Osteocyte (in vitro differentiated cells): ENCODE results near the gene CLMP. TPM values are rescaled to one million over a fixed set of nuclear protein-coding genes. Genes with fewer than 3 reads are reported as not detected.

Experiments
- DNase-seq: peaks from one replicate; pipeline ENCODE4 v3.0.0; 2021; ENCODE audit warnings: mixed read lengths; ENCODE audit not compliant: unreplicated experiment; ENCODE audit errors: extremely low spot score
- H3K27ac Mint-ChIP-seq: one replicate; pipeline ENCODE4 v1.8.0; 2021; ENCODE audit warnings: mild to moderate bottlenecking, mixed read lengths; ENCODE audit not compliant: unreplicated experiment
- H3K27me3 Mint-ChIP-seq: one replicate; pipeline ENCODE4 v1.8.0; 2021; ENCODE audit warnings: mixed read lengths; ENCODE audit not compliant: unreplicated experiment
- H3K36me3 Mint-ChIP-seq: one replicate; pipeline ENCODE4 v1.8.0; 2021; ENCODE audit warnings: mixed read lengths; ENCODE audit not compliant: unreplicated experiment
- H3K4me1 Mint-ChIP-seq: one replicate; pipeline ENCODE4 v1.8.0; 2021; ENCODE audit warnings: mixed read lengths; ENCODE audit not compliant: unreplicated experiment
- H3K4me3 Mint-ChIP-seq: one replicate; pipeline ENCODE4 v1.8.0; 2021; ENCODE audit warnings: mild to moderate bottlenecking, moderate library complexity, mixed read lengths; ENCODE audit not compliant: unreplicated experiment
- H3K9me3 Mint-ChIP-seq: one replicate; pipeline ENCODE4 v1.8.0; 2021; ENCODE audit warnings: mixed read lengths; ENCODE audit not compliant: unreplicated experiment
- CTCF ChIP-seq: fragments of 200-600 bp; sonication (generic); IDR thresholded peaks from 2 replicates; pipeline ENCODE4 v1.5.0; 2021; ENCODE audit warnings: antibody characterized with exemption, mild to moderate bottlenecking, moderate library complexity
- total RNA-seq: library from RNA; stranded (reverse); gene quantifications from 2 replicates; pipeline ENCODE4 v1.2.1, GENCODE V29; 2021

CLMP gene
- total RNA-seq, 1 donor from 2014 or later, result 24.8 TPM

DNA sequence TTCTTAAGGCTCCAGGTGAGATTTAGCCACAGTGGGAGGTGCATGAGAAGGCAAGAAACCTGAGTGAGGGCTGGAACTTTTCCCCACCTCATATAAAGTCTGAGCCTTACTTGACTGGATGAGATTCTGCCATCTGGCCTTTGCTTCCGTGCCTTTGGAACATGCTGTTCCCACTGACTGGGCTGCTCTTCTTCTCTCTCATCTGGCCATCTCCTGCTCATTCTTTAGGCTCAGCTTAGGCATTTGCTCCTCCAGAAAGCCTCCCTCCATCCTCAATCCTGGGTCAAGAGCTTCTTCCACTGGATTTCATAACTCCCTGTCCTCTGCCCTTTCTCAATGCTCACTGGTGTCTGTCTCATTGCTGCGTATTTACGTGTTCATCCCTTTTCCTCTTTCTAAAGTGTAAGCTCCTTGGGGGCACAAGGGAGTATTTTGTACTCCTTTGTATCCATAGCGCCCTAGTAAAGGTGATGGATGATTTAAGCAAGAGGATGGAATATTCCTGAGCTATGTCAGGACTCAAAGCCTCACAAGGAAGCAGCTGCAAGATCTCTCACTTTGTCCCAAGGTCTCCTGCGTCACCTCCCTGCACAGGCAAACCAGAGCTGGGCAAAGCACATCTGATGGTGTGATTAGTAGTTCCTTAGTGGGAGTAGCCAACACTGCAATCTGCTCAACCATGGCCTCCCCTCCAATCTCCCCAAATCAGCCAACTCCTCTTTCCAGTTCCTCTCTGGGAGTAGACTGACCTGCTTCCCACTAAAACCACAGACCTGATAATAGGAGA is 148.4 kb downstream of the CLMP start:
- Mint-ChIP-seq H3K4me1 (no peaks in the 10 kb centered on the region), H3K36me3 (no peaks in the 10 kb centered on the region), H3K27ac (no peak overlapping the region), H3K4me3 (no peak overlapping the region), H3K9me3 (no peaks in the 10 kb centered on the region), H3K27me3 (no peaks in the 10 kb centered on the region)
- DNase-seq, result no peak
- no peak for TF ChIP-seq CTCF

DNA sequence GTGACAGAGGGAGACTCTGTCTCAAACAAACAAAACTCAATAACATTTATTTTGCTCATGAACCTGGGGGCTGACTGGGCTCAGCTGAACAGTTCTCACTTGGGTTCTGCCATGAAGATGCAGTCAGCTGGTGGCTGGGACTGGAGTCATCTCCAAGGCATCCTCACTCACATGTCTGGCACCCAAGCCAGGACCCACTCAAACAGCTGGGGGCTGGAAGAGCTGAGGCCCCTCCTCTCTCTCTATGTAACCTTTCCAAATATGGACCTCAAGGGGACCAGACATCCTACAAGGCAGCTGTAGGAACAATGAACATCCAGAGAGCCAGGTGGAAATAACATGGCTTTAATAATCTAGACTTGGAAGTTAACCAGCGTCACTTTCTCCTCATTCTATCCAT is 149.9 kb downstream of the CLMP start:
- H3K4me1 Mint-ChIP-seq, result no peaks in the 10 kb centered on the region
- H3K27ac Mint-ChIP-seq, result no peak overlapping the region
- H3K4me3 Mint-ChIP-seq, result no peak overlapping the region
- DNase-seq, result no peak
- H3K27me3 Mint-ChIP-seq, result no peaks in the 10 kb centered on the region
- TF ChIP-seq CTCF, result no peak
- no peaks in the 10 kb centered on the region for H3K36me3 Mint-ChIP-seq
- H3K9me3 Mint-ChIP-seq, result no peaks in the 10 kb centered on the region

DNA sequence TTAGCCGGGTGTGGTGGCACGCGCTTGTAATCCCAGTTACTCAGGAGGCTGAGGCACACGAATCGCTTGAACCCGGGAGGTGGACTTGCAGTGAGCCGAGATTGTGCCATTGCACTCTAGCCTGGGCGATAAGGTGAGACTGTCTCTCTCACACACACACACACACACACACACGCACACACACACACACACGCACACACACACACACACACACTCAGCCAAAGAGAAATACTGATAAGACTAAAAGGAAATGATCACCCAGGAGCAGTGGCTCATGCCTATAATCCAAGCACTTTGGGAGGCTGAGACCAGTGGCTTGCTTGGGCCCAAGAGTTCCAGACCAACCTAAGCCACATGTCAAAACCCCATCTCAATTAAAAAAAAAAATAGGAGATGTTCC is 153.9 kb downstream of the CLMP start:
- no peak for DNase-seq
- Mint-ChIP-seq H3K4me3 (no peak overlapping the region), H3K27ac (no peak overlapping the region), H3K36me3 (no peaks in the 10 kb centered on the region), H3K9me3 (no peaks in the 10 kb centered on the region), H3K27me3 (peaks cover 3% of the 10 kb centered on the region), H3K4me1 (no peaks in the 10 kb centered on the region)
- TF ChIP-seq CTCF, result no peak

DNA sequence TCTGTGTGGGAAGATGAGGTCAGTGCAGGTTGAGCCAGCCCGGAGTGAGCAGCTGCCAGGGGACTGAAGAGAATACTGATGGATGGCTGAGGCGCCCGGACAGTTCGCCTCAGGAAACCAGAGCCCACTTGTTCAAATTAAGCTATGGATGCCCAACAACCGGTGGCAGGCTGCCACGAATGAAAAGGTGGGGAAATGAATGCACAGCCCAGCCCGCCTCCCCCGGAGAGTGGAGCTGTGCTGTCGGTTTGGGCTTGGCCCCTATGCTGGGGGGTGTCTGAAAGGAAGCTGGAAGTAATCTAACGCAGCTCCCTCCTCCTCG is 155.0 kb downstream of the CLMP start:
- no peaks in the 10 kb centered on the region for H3K4me1 Mint-ChIP-seq
- H3K27me3 Mint-ChIP-seq, result peaks cover 3% of the 10 kb centered on the region
- no peaks in the 10 kb centered on the region for H3K9me3 Mint-ChIP-seq
- DNase-seq, result no peak
- H3K27ac Mint-ChIP-seq, result no peak overlapping the region
- H3K36me3 Mint-ChIP-seq, result no peaks in the 10 kb centered on the region
- H3K4me3 Mint-ChIP-seq, result no peak overlapping the region
- TF ChIP-seq CTCF, result no peak

GRCh38 chr11:123035831-123036230 is 159.2 kb downstream of the CLMP start:
- no peak overlapping the region for H3K27ac Mint-ChIP-seq

More at GRCh38 chr11:123035831-123036230, 159.2 kb downstream of the CLMP start:
- DNase-seq, result no peak
- Mint-ChIP-seq H3K27me3 (peaks cover 8% of the 10 kb centered on the region), H3K4me3 (no peak overlapping the region), H3K9me3 (no peaks in the 10 kb centered on the region), H3K36me3 (no peaks in the 10 kb centered on the region), H3K4me1 (no peaks in the 10 kb centered on the region)
- no peak for TF ChIP-seq CTCF
